SK-N-SH treated with all-trans-retinoic acid at 6 μM for 48 hours (cell line): ENCODE data around the gene ENOSF1.

ENCODE experiments used
- ATAC-seq: fragments of 200-7000 bp; cut with Tn5 transposase; 3 replicates; pipeline ENCODE4 v1.9.1; 2020; ENCODE audit warnings: mild to moderate bottlenecking, moderate library complexity
- ARNTL ChIP-seq: fragments of 450-650 bp; formaldehyde crosslinking; IDR thresholded peaks from 2 replicates; pipeline ENCODE4 v1.5.0; 2020; ENCODE audit warnings: low read depth, mild to moderate bottlenecking, moderate library complexity, borderline replicate concordance
- BACH2 ChIP-seq: fragments of 250-450 bp; sonication (Bioruptor Pico); IDR thresholded peaks from 2 replicates; pipeline ENCODE4 v1.9.0; 2021; ENCODE audit warnings: mild to moderate bottlenecking, borderline replicate concordance
- CSDC2 ChIP-seq: fragments of 250-450 bp; sonication (Bioruptor Pico); IDR thresholded peaks from 2 replicates; pipeline ENCODE4 v1.5.0; 2020; ENCODE audit warnings: mild to moderate bottlenecking, moderate library complexity
- CSRNP3 ChIP-seq: fragments of 250-450 bp; sonication (Bioruptor Pico); IDR thresholded peaks from 2 replicates; pipeline ENCODE4 v1.5.1; 2021; ENCODE audit warnings: mild to moderate bottlenecking, moderate library complexity
- ESRRG ChIP-seq: fragments of 250-450 bp; sonication (Bioruptor Pico); IDR thresholded peaks from 2 replicates; pipeline ENCODE4 v1.6.1; 2021; ENCODE audit warnings: mild to moderate bottlenecking
- GLIS3 ChIP-seq: fragments of 250-450 bp; sonication (Bioruptor Pico); IDR thresholded peaks from 2 replicates; pipeline ENCODE4 v1.5.0; 2020; ENCODE audit warnings: mild to moderate bottlenecking, moderate library complexity
- ISL1 ChIP-seq: fragments of 250-450 bp; sonication (Bioruptor Pico); IDR thresholded peaks from 2 replicates; pipeline ENCODE4 v2.1.2; 2022; ENCODE audit warnings: mild to moderate bottlenecking, moderate library complexity
- OSR1 ChIP-seq: fragments of 250-450 bp; sonication (Bioruptor Pico); IDR thresholded peaks from 2 replicates; pipeline ENCODE4 v1.8.0; 2022; ENCODE audit warnings: moderate library complexity, mild to moderate bottlenecking, inconsistent platforms
- POU6F1 ChIP-seq: fragments of 250-450 bp; sonication (Bioruptor Pico); IDR thresholded peaks from 2 replicates; pipeline ENCODE4 v1.8.0; 2021; ENCODE audit warnings: low read depth, mild to moderate bottlenecking, moderate library complexity, borderline replicate concordance
- PPARA ChIP-seq: fragments of 250-450 bp; sonication (Bioruptor Pico); IDR thresholded peaks from 2 replicates; pipeline ENCODE4 v1.5.0; 2020; ENCODE audit warnings: mild to moderate bottlenecking, borderline replicate concordance
- RARB ChIP-seq: fragments of 250-450 bp; sonication (Bioruptor Pico); IDR thresholded peaks from 2 replicates; pipeline ENCODE4 v1.8.0; 2021; ENCODE audit warnings: mild to moderate bottlenecking, moderate library complexity
- SNAI2 ChIP-seq: fragments of 250-450 bp; sonication (Bioruptor Pico); IDR thresholded peaks from 2 replicates; pipeline ENCODE4 v1.5.0; 2020; ENCODE audit warnings: mild to moderate bottlenecking, moderate library complexity
- TOX ChIP-seq: fragments of 250-450 bp; sonication (Bioruptor Pico); IDR thresholded peaks from 2 replicates; pipeline ENCODE4 v1.8.0; 2021; ENCODE audit warnings: mild to moderate bottlenecking, moderate library complexity, borderline replicate concordance
- ZC3H10 ChIP-seq: fragments of 250-450 bp; sonication (Bioruptor Pico); IDR thresholded peaks from 2 replicates; pipeline ENCODE4 v1.5.1; 2021; ENCODE audit warnings: mild to moderate bottlenecking, moderate library complexity
- ZNF565 ChIP-seq: fragments of 450-650 bp; formaldehyde crosslinking; conservative IDR thresholded peaks from 2 replicates; pipeline ENCODE4 v1.5.0; 2020; ENCODE audit warnings: low read depth, mild to moderate bottlenecking, moderate library complexity
- ZNF70 ChIP-seq: fragments of 450-650 bp; formaldehyde crosslinking; IDR thresholded peaks from 2 replicates; pipeline ENCODE4 v1.5.0; 2020; ENCODE audit warnings: mild to moderate bottlenecking, moderate library complexity
- ZNF8 ChIP-seq: fragments of 450-650 bp; formaldehyde crosslinking; IDR thresholded peaks from 2 replicates; pipeline ENCODE4 v1.5.0; 2020; ENCODE audit warnings: mild to moderate bottlenecking, moderate library complexity
- TF ChIP-seq, protein P1 (sequence below): fragments of 250-450 bp; sonication (Bioruptor Pico); IDR thresholded peaks from 2 replicates; pipeline ENCODE4 v1.5.1; 2020; ENCODE audit warnings: low read depth, mild to moderate bottlenecking, moderate library complexity
- TF ChIP-seq, protein P2 (sequence below): fragments of 250-450 bp; sonication (Bioruptor Pico); IDR thresholded peaks from 2 replicates; pipeline ENCODE4 v1.5.0; 2020; ENCODE audit warnings: mild to moderate bottlenecking, moderate library complexity

Gene ENOSF1

DNA sequence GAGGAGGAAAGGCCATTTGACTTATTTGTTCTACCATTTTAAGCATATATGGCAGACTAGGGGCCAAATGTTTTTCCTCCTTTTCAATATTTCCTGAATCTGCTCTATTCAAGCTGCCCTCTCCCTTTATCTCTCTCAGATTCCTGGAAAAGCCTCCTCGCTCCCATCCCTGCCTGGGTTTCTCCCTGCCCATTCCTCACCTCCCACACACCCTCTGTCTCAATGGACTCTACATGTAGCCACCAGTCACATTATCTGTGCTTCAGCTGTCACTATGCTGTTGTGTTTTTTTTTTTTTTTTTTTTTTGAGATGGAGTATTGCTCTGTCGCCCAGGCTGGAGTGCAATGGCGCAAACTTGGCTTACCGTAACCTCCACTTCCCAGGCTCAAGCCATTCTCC is 32.0 kb downstream of the ENOSF1 start:
- TF ChIP-seq CSDC2 = no peak
- no peak for TF ChIP-seq ESRRG (CRISPR knock-in tag)
- TF ChIP-seq PPARA (CRISPR knock-in tag) = no peak
- no peak for TF ChIP-seq ZNF8
- TF ChIP-seq ZNF70 (CRISPR knock-in tag) = no peak
- TF ChIP-seq, protein P1, sequence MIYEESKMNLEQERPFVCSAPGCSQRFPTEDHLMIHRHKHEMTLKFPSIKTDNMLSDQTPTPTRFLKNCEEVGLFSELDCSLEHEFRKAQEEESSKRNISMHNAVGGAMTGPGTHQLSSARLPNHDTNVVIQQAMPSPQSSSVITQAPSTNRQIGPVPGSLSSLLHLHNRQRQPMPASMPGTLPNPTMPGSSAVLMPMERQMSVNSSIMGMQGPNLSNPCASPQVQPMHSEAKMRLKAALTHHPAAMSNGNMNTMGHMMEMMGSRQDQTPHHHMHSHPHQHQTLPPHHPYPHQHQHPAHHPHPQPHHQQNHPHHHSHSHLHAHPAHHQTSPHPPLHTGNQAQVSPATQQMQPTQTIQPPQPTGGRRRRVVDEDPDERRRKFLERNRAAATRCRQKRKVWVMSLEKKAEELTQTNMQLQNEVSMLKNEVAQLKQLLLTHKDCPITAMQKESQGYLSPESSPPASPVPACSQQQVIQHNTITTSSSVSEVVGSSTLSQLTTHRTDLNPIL = no peak
- no peak for ATAC-seq

GRCh38 chr18:679516-679915 is 32.9 kb downstream of the ENOSF1 start:
- ATAC-seq = no peak
- TF ChIP-seq ESRRG (CRISPR knock-in tag) = no peak
- TF ChIP-seq ZC3H10 (CRISPR knock-in tag) = no peak
- no peak for TF ChIP-seq RARB (CRISPR knock-in tag)
- no peak for TF ChIP-seq ISL1 (CRISPR knock-in tag)
- no peak for TF ChIP-seq SNAI2 (CRISPR knock-in tag)
- no peak for TF ChIP-seq ZNF8
- TF ChIP-seq BACH2 (CRISPR knock-in tag) = no peak
- no peak for TF ChIP-seq ZNF565 (CRISPR knock-in tag)
- TF ChIP-seq, all 23 proteins: peak for 0

- no peak for ATAC-seq
- TF ChIP-seq ISL1 (CRISPR knock-in tag) (no peak), GLIS3 (no peak), POU6F1 (no peak)
- TF ChIP-seq, protein P2, sequence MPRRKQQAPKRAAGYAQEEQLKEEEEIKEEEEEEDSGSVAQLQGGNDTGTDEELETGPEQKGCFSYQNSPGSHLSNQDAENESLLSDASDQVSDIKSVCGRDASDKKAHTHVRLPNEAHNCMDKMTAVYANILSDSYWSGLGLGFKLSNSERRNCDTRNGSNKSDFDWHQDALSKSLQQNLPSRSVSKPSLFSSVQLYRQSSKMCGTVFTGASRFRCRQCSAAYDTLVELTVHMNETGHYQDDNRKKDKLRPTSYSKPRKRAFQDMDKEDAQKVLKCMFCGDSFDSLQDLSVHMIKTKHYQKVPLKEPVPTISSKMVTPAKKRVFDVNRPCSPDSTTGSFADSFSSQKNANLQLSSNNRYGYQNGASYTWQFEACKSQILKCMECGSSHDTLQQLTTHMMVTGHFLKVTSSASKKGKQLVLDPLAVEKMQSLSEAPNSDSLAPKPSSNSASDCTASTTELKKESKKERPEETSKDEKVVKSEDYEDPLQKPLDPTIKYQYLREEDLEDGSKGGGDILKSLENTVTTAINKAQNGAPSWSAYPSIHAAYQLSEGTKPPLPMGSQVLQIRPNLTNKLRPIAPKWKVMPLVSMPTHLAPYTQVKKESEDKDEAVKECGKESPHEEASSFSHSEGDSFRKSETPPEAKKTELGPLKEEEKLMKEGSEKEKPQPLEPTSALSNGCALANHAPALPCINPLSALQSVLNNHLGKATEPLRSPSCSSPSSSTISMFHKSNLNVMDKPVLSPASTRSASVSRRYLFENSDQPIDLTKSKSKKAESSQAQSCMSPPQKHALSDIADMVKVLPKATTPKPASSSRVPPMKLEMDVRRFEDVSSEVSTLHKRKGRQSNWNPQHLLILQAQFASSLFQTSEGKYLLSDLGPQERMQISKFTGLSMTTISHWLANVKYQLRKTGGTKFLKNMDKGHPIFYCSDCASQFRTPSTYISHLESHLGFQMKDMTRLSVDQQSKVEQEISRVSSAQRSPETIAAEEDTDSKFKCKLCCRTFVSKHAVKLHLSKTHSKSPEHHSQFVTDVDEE (CRISPR knock-in tag) = no peak
Measured at GRCh38 chr18:678482-679182, 33.8 kb downstream of the ENOSF1 start.

GRCh38 chr18:677951-678381 is 34.5 kb downstream of the ENOSF1 start:
- TF ChIP-seq PPARA (CRISPR knock-in tag) (no peak), CSDC2 (no peak), ARNTL (no peak), ZC3H10 (CRISPR knock-in tag) (no peak), ESRRG (CRISPR knock-in tag) (no peak), GLIS3 (no peak), ZNF70 (CRISPR knock-in tag) (no peak), TOX (CRISPR knock-in tag) (no peak)
- ATAC-seq = no peak

DNA sequence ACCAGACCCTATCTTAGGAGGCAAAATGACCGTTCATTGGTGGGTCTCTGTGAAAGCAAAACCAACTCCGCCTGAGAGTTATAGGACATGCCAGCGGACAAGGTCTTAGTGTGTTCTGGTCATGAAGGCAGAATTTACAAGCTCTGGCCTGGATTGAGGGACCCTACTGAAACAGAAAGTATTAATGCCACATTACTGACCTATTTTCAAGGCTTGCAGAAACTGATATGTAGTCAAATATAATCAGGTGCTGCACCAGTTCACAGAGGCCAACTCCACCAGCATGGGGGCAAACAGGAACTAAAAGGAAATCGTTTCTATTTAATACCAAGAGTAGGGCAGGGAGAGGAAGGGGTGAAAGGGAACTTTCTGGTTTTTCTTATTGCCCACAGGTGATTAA is 35.3 kb downstream of the ENOSF1 start:
- ATAC-seq = no peak
- TF ChIP-seq CSRNP3 (CRISPR knock-in tag) = no peak
- TF ChIP-seq ZNF8 = no peak
- TF ChIP-seq RARB (CRISPR knock-in tag) = no peak
- TF ChIP-seq GLIS3 = no peak
- no peak for TF ChIP-seq POU6F1
- TF ChIP-seq ISL1 (CRISPR knock-in tag) = no peak
- TF ChIP-seq OSR1 = no peak
- TF ChIP-seq CSDC2 = no peak
- TF ChIP-seq, all 23 proteins: peak for 0
